Liver (tissue), 9 donors: ENCODE results near the gene AIP. TPM values are rescaled to one million over a fixed set of nuclear protein-coding genes. Genes with fewer than 3 reads are reported as not detected.

Experiments used
- DNase-seq: peaks from one replicate; pipeline ENCODE4 v3.0.0-alpha.2; 2017; ENCODE audit warnings: low spot score
- H3K27ac ChIP-seq, 2 donors: one replicate each; pipeline ENCODE4 v1.7.0; 2013; ENCODE audit warnings: inconsistent platforms in 2 of 2, low read length in 2 of 2, control low read depth in 1 of 2, low read depth in 1 of 2, mild to moderate bottlenecking in 1 of 2
- H3K27me3 ChIP-seq, 4 donors: one replicate each; pipeline versions ENCODE4 v1.6.1 to v1.7.0; 2013; ENCODE audit warnings: low read length in 3 of 4, inconsistent platforms in 1 of 4, mild to moderate bottlenecking in 1 of 4, moderate library complexity in 1 of 4; ENCODE audit not compliant: control insufficient read depth in 4 of 4, insufficient read depth in 4 of 4
- H3K36me3 ChIP-seq, 4 donors: one replicate each; pipeline versions ENCODE4 v1.6.1 to v1.7.0; 2013; ENCODE audit warnings: low read length in 3 of 4, mild to moderate bottlenecking in 3 of 4, low read depth in 1 of 4, moderate library complexity in 1 of 4; ENCODE audit not compliant: control insufficient read depth in 4 of 4, insufficient read depth in 3 of 4
- H3K4me1 ChIP-seq, 4 donors: one replicate each; pipeline versions ENCODE4 v1.6.1 to v1.7.0; 2013; ENCODE audit warnings: low read length in 3 of 4, mild to moderate bottlenecking in 3 of 4, moderate library complexity in 1 of 4; ENCODE audit not compliant: control insufficient read depth in 4 of 4, insufficient read depth in 4 of 4
- H3K4me3 ChIP-seq, 3 donors: one replicate each; pipeline versions ENCODE4 v1.6.1 to v1.7.0; 2013; ENCODE audit warnings: low read length in 3 of 3, control low read depth in 1 of 3, low read depth in 1 of 3, mild to moderate bottlenecking in 1 of 3
- H3K9ac ChIP-seq, 2 donors: one replicate each; pipeline ENCODE4 v1.7.0; 2013; ENCODE audit warnings: low read length in 2 of 2, mild to moderate bottlenecking in 2 of 2, moderate library complexity in 2 of 2, control low read depth in 1 of 2, low read depth in 1 of 2
- H3K9me3 ChIP-seq, 4 donors: one replicate each; pipeline versions ENCODE4 v1.6.1 to v1.7.0; 2013; ENCODE audit warnings: low read length in 3 of 4; ENCODE audit not compliant: control insufficient read depth in 4 of 4
- EGR1 ChIP-seq, 2 donors: IDR thresholded peaks; 2 replicates each; pipeline ENCODE4 v1.6.1; 2016 to 2018; ENCODE audit warnings: antibody characterized with exemption in 2 of 2, low read depth in 2 of 2
- FOXA1 ChIP-seq: IDR thresholded peaks from 2 replicates; pipeline ENCODE4 v1.6.1; 2016; ENCODE audit warnings: antibody characterized with exemption
- FOXA2 ChIP-seq: IDR thresholded peaks from 2 replicates; pipeline ENCODE4 v1.6.1; 2016; ENCODE audit warnings: antibody characterized with exemption
- GABPA ChIP-seq, 2 donors: IDR thresholded peaks in 1 of 2; conservative IDR thresholded peaks in 1 of 2; 2 replicates each; pipeline ENCODE4 v1.6.1; 2016; ENCODE audit warnings: antibody characterized with exemption in 2 of 2, mild to moderate bottlenecking in 1 of 2, moderate library complexity in 1 of 2
- HNF4A ChIP-seq, 2 donors: conservative IDR thresholded peaks; 2 replicates each; pipeline ENCODE4 v1.6.1; 2016; ENCODE audit warnings: antibody characterized with exemption in 2 of 2, mild to moderate bottlenecking in 2 of 2
- HNF4G ChIP-seq: IDR thresholded peaks from 2 replicates; pipeline ENCODE4 v1.6.1; 2016; ENCODE audit warnings: antibody characterized with exemption
- JUND ChIP-seq, 2 donors: IDR thresholded peaks; 2 replicates each; pipeline ENCODE4 v1.6.1; 2016; ENCODE audit warnings: antibody characterized with exemption in 2 of 2
- NR2F2 ChIP-seq: IDR thresholded peaks from 2 replicates; pipeline ENCODE4 v1.6.1; 2016; ENCODE audit warnings: antibody characterized with exemption
- RAD21 ChIP-seq, 2 donors: IDR thresholded peaks; 2 replicates each; pipeline ENCODE4 v1.6.1; 2016; ENCODE audit warnings: antibody characterized with exemption in 2 of 2, mild to moderate bottlenecking in 2 of 2
- RXRA ChIP-seq, 2 donors: IDR thresholded peaks; 2 replicates each; pipeline ENCODE4 v1.6.1; 2017 to 2018; ENCODE audit warnings: antibody characterized with exemption in 2 of 2, mild to moderate bottlenecking in 1 of 2
- SP1 ChIP-seq: IDR thresholded peaks from 2 replicates; pipeline ENCODE4 v1.6.1; 2018; ENCODE audit warnings: antibody characterized with exemption, mild to moderate bottlenecking
- TAF1 ChIP-seq: conservative IDR thresholded peaks from 2 replicates; pipeline ENCODE4 v1.6.1; 2016; ENCODE audit warnings: antibody characterized with exemption, mild to moderate bottlenecking
- YY1 ChIP-seq: IDR thresholded peaks from 2 replicates; pipeline ENCODE4 v1.6.1; 2016; ENCODE audit warnings: antibody characterized with exemption, mild to moderate bottlenecking
- WGBS: extraction: QIAGEN DNeasy Blood & Tissue Kit; methylation state at CpG from one replicate; pipeline ENCODE4 v1.1.7; 2013; 5-methylcytosine and 5-hydroxymethylcytosine counted together
- polyA plus RNA-seq, 2 donors: library from polyadenylated mRNA; stranded (reverse) in 1 of 2; unstranded in 1 of 2; fragments of 200-250 nt in 1 of 2; fragments of >200 nt in 1 of 2; fragmentation: Nextera tagmentation in 1 of 2; extraction: Ambion mirVana in 1 of 2; gene quantifications; one replicate each; pipeline versions ENCODE4 v1.2.1 to v1.2.3, GENCODE V29; 2013 to 2015
- total RNA-seq, 2 donors: library from RNA; depleted of rRNA; stranded (reverse); fragments of >200 nt; gene quantifications; one replicate each; pipeline ENCODE4 v1.2.3, GENCODE V29; 2014
- TF ChIP-seq, protein P1 (sequence below): IDR thresholded peaks from 2 replicates; pipeline ENCODE4 v1.6.1; 2016; ENCODE audit warnings: antibody characterized with exemption
- TF ChIP-seq, protein P2 (sequence below): fragments of 150-350 bp; IDR thresholded peaks from 2 replicates; pipeline ENCODE4 v1.5.1; 2017; ENCODE audit warnings: improper control_type of control experiment, low read depth, low read length; ENCODE audit not compliant: missing input control
- TF ChIP-seq, protein P3 (sequence below): IDR thresholded peaks from 2 replicates; pipeline ENCODE4 v1.6.1; 2016; ENCODE audit warnings: antibody characterized with exemption
- TF ChIP-seq, protein P4 (sequence below): IDR thresholded peaks from 2 replicates; pipeline ENCODE4 v1.6.1; 2016; ENCODE audit warnings: antibody characterized with exemption
- TF ChIP-seq, protein P5 (sequence below): IDR thresholded peaks from 2 replicates; pipeline ENCODE4 v1.6.1; 2016; ENCODE audit warnings: antibody characterized with exemption, mild to moderate bottlenecking
- donor health status: healthy.
- donor health status: healthy.
- donor health status: healthy.
- donor health status: healthy.
- donor health status: healthy.

Gene AIP
- total and polyA plus RNA-seq, 4 donors, result 17.6 to 28.2 (median 23.1) TPM

DNA sequence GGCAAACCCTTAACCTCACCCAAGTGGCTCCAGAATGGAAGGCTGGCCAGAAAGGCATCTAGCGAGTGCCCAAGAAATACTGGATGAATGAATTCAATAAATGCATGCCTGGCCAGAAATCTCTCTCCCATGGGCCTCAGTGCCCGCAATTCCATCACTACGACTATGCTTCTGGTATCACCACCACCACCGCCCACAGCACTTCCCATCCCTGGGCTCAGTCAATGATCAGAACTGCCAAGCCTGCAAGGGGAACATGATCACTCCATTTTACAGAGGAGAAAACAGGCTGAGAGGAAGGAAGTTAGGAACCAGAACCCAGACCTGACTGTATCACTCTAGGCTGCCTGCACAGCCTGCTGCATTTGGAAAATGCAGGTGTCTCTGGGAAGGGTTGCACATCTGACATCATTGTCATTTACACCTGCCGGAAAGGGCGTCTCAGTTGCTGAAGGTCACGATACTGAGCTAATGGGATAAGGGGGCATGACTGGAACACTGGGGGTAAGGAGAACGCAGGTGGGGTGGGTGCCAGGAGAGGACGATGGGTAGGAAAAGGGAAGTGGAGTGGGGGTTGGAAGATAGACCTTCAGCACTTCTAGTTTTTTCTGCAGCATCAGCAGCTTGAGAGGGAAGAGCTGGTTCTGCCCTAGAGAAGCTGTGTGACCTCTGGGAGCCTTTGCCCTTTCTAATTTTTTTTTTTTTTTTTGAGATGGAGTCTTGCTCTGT, 33.5 kb upstream of the AIP start:
- Histone ChIP-seq H3K36me3 (no peaks in the 10 kb centered on the region), H3K9ac (no peak overlapping the region), H3K27me3 (no peaks in the 10 kb centered on the region), H3K4me1 (peaks cover 0 to 12% (median 6%) of the 10 kb centered on the region in 4 donors), H3K4me3 (no peak overlapping the region), H3K9me3 (no peaks in the 10 kb centered on the region), H3K27ac (no peak overlapping the region)
- DNase-seq, result no peak
- 73% methylated on average over 9 of the region's 9 CpGs for WGBS
- TF ChIP-seq SP1 (no peak), JUND (IDR thresholded peaks at IDR 0.05) (no peak), HNF4A (conservative IDR thresholded peaks at IDR 0.05) (no peak), EGR1 (IDR thresholded peaks at IDR 0.05; ENCODE audit: low read depth in 2 of 2) (no peak), HNF4G (no peak), TAF1 (no peak), RAD21 (IDR thresholded peaks at IDR 0.05) (no peak), FOXA2 (no peak), NR2F2 (no peak), FOXA1 (no peak), GABPA (IDR thresholded peaks at IDR 0.05 in 1 of 2, conservative IDR thresholded peaks at IDR 0.05 in 1 of 2) (no peak), RXRA (IDR thresholded peaks at IDR 0.05) (no peak), YY1 (no peak)
- TF ChIP-seq, protein P1, sequence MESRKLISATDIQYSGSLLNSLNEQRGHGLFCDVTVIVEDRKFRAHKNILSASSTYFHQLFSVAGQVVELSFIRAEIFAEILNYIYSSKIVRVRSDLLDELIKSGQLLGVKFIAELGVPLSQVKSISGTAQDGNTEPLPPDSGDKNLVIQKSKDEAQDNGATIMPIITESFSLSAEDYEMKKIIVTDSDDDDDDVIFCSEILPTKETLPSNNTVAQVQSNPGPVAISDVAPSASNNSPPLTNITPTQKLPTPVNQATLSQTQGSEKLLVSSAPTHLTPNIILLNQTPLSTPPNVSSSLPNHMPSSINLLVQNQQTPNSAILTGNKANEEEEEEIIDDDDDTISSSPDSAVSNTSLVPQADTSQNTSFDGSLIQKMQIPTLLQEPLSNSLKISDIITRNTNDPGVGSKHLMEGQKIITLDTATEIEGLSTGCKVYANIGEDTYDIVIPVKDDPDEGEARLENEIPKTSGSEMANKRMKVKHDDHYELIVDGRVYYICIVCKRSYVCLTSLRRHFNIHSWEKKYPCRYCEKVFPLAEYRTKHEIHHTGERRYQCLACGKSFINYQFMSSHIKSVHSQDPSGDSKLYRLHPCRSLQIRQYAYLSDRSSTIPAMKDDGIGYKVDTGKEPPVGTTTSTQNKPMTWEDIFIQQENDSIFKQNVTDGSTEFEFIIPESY, result no peak
- TF ChIP-seq, protein P2, sequence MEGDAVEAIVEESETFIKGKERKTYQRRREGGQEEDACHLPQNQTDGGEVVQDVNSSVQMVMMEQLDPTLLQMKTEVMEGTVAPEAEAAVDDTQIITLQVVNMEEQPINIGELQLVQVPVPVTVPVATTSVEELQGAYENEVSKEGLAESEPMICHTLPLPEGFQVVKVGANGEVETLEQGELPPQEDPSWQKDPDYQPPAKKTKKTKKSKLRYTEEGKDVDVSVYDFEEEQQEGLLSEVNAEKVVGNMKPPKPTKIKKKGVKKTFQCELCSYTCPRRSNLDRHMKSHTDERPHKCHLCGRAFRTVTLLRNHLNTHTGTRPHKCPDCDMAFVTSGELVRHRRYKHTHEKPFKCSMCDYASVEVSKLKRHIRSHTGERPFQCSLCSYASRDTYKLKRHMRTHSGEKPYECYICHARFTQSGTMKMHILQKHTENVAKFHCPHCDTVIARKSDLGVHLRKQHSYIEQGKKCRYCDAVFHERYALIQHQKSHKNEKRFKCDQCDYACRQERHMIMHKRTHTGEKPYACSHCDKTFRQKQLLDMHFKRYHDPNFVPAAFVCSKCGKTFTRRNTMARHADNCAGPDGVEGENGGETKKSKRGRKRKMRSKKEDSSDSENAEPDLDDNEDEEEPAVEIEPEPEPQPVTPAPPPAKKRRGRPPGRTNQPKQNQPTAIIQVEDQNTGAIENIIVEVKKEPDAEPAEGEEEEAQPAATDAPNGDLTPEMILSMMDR, result no peak
- TF ChIP-seq, protein P3, sequence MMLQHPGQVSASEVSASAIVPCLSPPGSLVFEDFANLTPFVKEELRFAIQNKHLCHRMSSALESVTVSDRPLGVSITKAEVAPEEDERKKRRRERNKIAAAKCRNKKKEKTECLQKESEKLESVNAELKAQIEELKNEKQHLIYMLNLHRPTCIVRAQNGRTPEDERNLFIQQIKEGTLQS, result no peak
- TF ChIP-seq, protein P4, sequence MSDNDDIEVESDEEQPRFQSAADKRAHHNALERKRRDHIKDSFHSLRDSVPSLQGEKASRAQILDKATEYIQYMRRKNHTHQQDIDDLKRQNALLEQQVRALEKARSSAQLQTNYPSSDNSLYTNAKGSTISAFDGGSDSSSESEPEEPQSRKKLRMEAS, result no peak
- TF ChIP-seq, protein P5, sequence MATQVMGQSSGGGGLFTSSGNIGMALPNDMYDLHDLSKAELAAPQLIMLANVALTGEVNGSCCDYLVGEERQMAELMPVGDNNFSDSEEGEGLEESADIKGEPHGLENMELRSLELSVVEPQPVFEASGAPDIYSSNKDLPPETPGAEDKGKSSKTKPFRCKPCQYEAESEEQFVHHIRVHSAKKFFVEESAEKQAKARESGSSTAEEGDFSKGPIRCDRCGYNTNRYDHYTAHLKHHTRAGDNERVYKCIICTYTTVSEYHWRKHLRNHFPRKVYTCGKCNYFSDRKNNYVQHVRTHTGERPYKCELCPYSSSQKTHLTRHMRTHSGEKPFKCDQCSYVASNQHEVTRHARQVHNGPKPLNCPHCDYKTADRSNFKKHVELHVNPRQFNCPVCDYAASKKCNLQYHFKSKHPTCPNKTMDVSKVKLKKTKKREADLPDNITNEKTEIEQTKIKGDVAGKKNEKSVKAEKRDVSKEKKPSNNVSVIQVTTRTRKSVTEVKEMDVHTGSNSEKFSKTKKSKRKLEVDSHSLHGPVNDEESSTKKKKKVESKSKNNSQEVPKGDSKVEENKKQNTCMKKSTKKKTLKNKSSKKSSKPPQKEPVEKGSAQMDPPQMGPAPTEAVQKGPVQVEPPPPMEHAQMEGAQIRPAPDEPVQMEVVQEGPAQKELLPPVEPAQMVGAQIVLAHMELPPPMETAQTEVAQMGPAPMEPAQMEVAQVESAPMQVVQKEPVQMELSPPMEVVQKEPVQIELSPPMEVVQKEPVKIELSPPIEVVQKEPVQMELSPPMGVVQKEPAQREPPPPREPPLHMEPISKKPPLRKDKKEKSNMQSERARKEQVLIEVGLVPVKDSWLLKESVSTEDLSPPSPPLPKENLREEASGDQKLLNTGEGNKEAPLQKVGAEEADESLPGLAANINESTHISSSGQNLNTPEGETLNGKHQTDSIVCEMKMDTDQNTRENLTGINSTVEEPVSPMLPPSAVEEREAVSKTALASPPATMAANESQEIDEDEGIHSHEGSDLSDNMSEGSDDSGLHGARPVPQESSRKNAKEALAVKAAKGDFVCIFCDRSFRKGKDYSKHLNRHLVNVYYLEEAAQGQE, result no peak
